Activated CD8-positive, alpha-beta T cell treated with anti-CD3 and anti-CD28 coated beads for 36 hours (primary cell): ENCODE results near the gene RASGRF2. TPM values are rescaled to one million over a fixed set of nuclear protein-coding genes. Genes with fewer than 3 reads are reported as not detected.

Source experiments
- ATAC-seq: fragments of 200-7000 bp; cut with Tn5 transposase; one replicate; pipeline ENCODE4 v1.10.0; 2021; ENCODE audit warnings: mild to moderate bottlenecking, moderate library complexity
- CTCF ChIA-PET: fragments of 350-600 bp; sonication (Branson Sonifier 250); formaldehyde crosslinking; loops from one replicate; lab custom pipeline; 2021; ENCODE audit warnings: antibody characterized with exemption; lab: Charles Lee
- POLR2A ChIA-PET: fragments of 350-600 bp; sonication (Branson Sonifier 250); formaldehyde crosslinking; loops from one replicate; lab custom pipeline; 2021; ENCODE audit warnings: antibody characterized with exemption; lab: Charles Lee
- DNase-seq: peaks from one replicate; pipeline ENCODE4 v3.0.0-alpha.2; 2020
- H3K27ac Mint-ChIP-seq: one replicate; pipeline ENCODE4 v1.8.0; 2021; ENCODE audit warnings: mild to moderate bottlenecking, mixed read lengths
- H3K27me3 Mint-ChIP-seq: one replicate; pipeline ENCODE4 v1.8.0; 2021; ENCODE audit warnings: mixed read lengths
- H3K36me3 Mint-ChIP-seq: one replicate; pipeline ENCODE4 v1.8.0; 2021; ENCODE audit warnings: low read depth, mixed read lengths
- H3K4me1 Mint-ChIP-seq: one replicate; pipeline ENCODE4 v1.8.0; 2021; ENCODE audit warnings: low read depth, mixed read lengths
- H3K4me3 Mint-ChIP-seq: one replicate; pipeline ENCODE4 v1.8.0; 2021; ENCODE audit warnings: mild to moderate bottlenecking, moderate library complexity, mixed read lengths
- H3K9me3 Mint-ChIP-seq: one replicate; pipeline ENCODE4 v1.8.0; 2021; ENCODE audit warnings: mixed read lengths
- intact Hi-C: fragments of 100-400 bp; cut with micrococcal nuclease; formaldehyde crosslinking; loops from one replicate; pipeline ENCODE4 v1.10.0; 2022
- total RNA-seq, 2 experiments: library from RNA; stranded (reverse); gene quantifications; one replicate each; pipeline ENCODE4 v1.2.3, GENCODE V29; 2021
- TF ChIP-seq, protein P1 (sequence below): fragments of 200-600 bp; IDR thresholded peaks from one replicate; pipeline ENCODE4 v1.8.0; 2022; ENCODE audit warnings: antibody characterized with exemption, mild to moderate bottlenecking

The RASGRF2 gene
- total RNA-seq, 2 experiments from 2014 or later, result 14.9 to 15.8 TPM

- no peaks in the 10 kb centered on the region for H3K36me3 Mint-ChIP-seq
- no peak overlapping the region for H3K27ac Mint-ChIP-seq
- DNase-seq (no peak), ATAC-seq (no peak)
- H3K9me3 Mint-ChIP-seq, result no peaks in the 10 kb centered on the region
- H3K4me3 Mint-ChIP-seq, result no peak overlapping the region
- ChIA-PET POLR2A (no interaction called here), CTCF (interaction anchor here (0.9 kb wide), 1 partner anchor 249 kb away, joined by 3 read pairs; no protein-coding TSS in a partner anchor)
- TF ChIP-seq, protein P1, sequence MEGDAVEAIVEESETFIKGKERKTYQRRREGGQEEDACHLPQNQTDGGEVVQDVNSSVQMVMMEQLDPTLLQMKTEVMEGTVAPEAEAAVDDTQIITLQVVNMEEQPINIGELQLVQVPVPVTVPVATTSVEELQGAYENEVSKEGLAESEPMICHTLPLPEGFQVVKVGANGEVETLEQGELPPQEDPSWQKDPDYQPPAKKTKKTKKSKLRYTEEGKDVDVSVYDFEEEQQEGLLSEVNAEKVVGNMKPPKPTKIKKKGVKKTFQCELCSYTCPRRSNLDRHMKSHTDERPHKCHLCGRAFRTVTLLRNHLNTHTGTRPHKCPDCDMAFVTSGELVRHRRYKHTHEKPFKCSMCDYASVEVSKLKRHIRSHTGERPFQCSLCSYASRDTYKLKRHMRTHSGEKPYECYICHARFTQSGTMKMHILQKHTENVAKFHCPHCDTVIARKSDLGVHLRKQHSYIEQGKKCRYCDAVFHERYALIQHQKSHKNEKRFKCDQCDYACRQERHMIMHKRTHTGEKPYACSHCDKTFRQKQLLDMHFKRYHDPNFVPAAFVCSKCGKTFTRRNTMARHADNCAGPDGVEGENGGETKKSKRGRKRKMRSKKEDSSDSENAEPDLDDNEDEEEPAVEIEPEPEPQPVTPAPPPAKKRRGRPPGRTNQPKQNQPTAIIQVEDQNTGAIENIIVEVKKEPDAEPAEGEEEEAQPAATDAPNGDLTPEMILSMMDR, result no peak
- intact Hi-C loops, result no loop called here
- H3K27me3 Mint-ChIP-seq, result no peaks in the 10 kb centered on the region
- peaks cover 7% of the 10 kb centered on the region for H3K4me1 Mint-ChIP-seq
Measured at GRCh38 chr5:80917631-80918030, 42.5 kb upstream of the RASGRF2 start.

- ChIA-PET POLR2A (no interaction called here), CTCF (interaction anchor here (0.6 to 2.0 kb wide), 2 partner anchors 36 to 188 kb away, joined by 3 to 6 read pairs; no protein-coding TSS in a partner anchor)
- no peak overlapping the region for H3K4me3 Mint-ChIP-seq
Measured at GRCh38 chr5:80919678-80920196, 40.4 kb upstream of the RASGRF2 start.

DNA sequence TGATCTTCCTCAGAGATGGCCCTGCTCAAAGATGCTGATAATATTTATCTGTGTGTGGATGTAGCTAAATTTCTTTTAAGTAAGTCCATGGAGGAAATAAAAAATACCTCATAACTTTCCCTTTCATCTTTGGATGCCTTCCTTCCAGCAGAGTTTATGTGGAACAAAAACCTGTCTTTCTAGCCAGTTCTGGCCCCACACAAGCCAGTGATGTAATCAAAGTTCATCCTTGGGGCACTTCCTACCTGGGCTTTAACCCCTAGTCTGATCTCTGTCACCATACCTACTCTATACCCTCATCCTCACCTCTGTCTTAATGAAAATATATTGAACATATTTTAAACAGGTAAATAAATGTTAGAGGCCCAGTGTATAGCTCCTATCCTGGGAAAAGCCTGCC lies 39.8 kb upstream of the RASGRF2 start:
- intact Hi-C loops, result no loop called here
- TF ChIP-seq, protein P1, result no peak
- ATAC-seq, result no peak
- H3K4me3 Mint-ChIP-seq, result no peak overlapping the region
- H3K9me3 Mint-ChIP-seq, result no peaks in the 10 kb centered on the region
- ChIA-PET POLR2A (no interaction called here), CTCF (interaction anchor here (2.0 kb wide), 1 partner anchor 188 kb away, joined by 6 read pairs; no protein-coding TSS in a partner anchor)
- no peaks in the 10 kb centered on the region for H3K36me3 Mint-ChIP-seq
- H3K27ac Mint-ChIP-seq, result no peak overlapping the region
- DNase-seq, result no peak
- no peaks in the 10 kb centered on the region for H3K27me3 Mint-ChIP-seq
- H3K4me1 Mint-ChIP-seq, result peaks cover 7% of the 10 kb centered on the region

More at GRCh38 chr5:80919678-80920196, 40.4 kb upstream of the RASGRF2 start:
- Mint-ChIP-seq H3K27me3 (no peaks in the 10 kb centered on the region), H3K27ac (no peak overlapping the region), H3K9me3 (no peaks in the 10 kb centered on the region), H3K36me3 (no peaks in the 10 kb centered on the region), H3K4me1 (peaks cover 7% of the 10 kb centered on the region)
- ATAC-seq (no peak), DNase-seq (no peak)
- TF ChIP-seq, protein P1, result no peak
- intact Hi-C loops, result no loop called here

DNA sequence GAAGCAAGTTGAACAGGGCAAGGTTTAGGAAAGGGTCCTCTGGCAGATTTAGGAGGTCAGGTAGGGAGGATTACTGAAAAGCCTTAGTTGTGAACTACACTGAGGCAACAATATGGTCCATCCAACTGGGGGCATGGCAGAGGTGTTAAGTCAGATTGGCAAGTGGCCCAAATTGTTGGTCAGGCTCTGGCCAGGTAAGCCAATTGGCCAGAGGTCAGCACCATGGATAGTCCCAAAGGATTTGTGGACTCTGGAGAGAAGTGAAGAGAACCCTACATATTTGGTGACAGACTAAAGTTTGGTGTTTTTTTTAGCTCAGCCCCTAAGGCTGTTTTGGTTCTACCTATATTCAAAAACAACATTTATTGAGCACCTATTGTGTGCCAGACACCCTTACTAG lies 39.1 kb upstream of the RASGRF2 start:
- intact Hi-C loops, result no loop called here
- TF ChIP-seq, protein P1, result no peak
- peaks cover 7% of the 10 kb centered on the region for H3K4me1 Mint-ChIP-seq
- CTCF ChIA-PET, result interaction anchor here (1.2 to 2.0 kb wide), 2 partner anchors 187 to 243 kb away, joined by 3 to 6 read pairs; no protein-coding TSS in a partner anchor
- no peak for ATAC-seq
- no peaks in the 10 kb centered on the region for H3K36me3 Mint-ChIP-seq
- no peak overlapping the region for H3K4me3 Mint-ChIP-seq
- no peak overlapping the region for H3K27ac Mint-ChIP-seq
- no peaks in the 10 kb centered on the region for H3K9me3 Mint-ChIP-seq
- DNase-seq, result no peak
- no peaks in the 10 kb centered on the region for H3K27me3 Mint-ChIP-seq
- POLR2A ChIA-PET, result no interaction called here

- Mint-ChIP-seq H3K36me3 (no peaks in the 10 kb centered on the region), H3K27me3 (no peaks in the 10 kb centered on the region), H3K4me3 (no peak overlapping the region), H3K9me3 (no peaks in the 10 kb centered on the region), H3K4me1 (peaks cover 3% of the 10 kb centered on the region), H3K27ac (no peak overlapping the region)
- POLR2A ChIA-PET, result no interaction called here
- TF ChIP-seq, protein P1, result no peak
- CTCF ChIA-PET, result no interaction called here
- DNase-seq (no peak), ATAC-seq (no peak)
- intact Hi-C loops, result no loop called here
Measured at GRCh38 chr5:80925931-80926330, 34.2 kb upstream of the RASGRF2 start.
